Tibial nerve (tissue), 4 donors: Measurements from ENCODE around the gene SMC2. TPM values are rescaled to one million over a fixed set of nuclear protein-coding genes. Genes with fewer than 3 reads are reported as not detected.

Source experiments
- DNase-seq, 2 donors: peaks; one replicate each; pipeline ENCODE4 v3.0.0-alpha.2; 2019; ENCODE audit warnings: low spot score in 2 of 2
- H3K27ac ChIP-seq, 4 donors: fragments of 200-600 bp; sonication (generic) in 3 of 4; one replicate each; pipeline ENCODE4 v1.5.1; 2017 to 2019; ENCODE audit warnings: mild to moderate bottlenecking in 1 of 4
- H3K27me3 ChIP-seq, 2 donors: fragments of 200-600 bp; sonication (generic) in 1 of 2; one replicate each; pipeline versions ENCODE4 v1.5.1 to v1.6.0; 2017 to 2019
- H3K36me3 ChIP-seq, 3 donors: fragments of 200-600 bp; sonication (generic); one replicate each; pipeline ENCODE4 v1.5.1; 2018 to 2019
- H3K4me1 ChIP-seq, 4 donors: fragments of 200-600 bp; sonication (generic) in 3 of 4; one replicate each; pipeline ENCODE4 v1.5.1; 2017 to 2019
- H3K4me3 ChIP-seq, 4 donors: fragments of 200-600 bp; sonication (generic) in 3 of 4; one replicate each; pipeline ENCODE4 v1.5.1; 2017 to 2019; ENCODE audit warnings: mild to moderate bottlenecking in 1 of 4, moderate library complexity in 1 of 4
- H3K9me3 ChIP-seq, 4 donors: fragments of 200-600 bp; sonication (generic) in 3 of 4; one replicate each; pipeline ENCODE4 v1.5.1; 2017 to 2019
- CTCF ChIP-seq, 5 experiments: fragments of 200-600 bp in 3 of 5; fragments of 450-650 bp in 2 of 5; sonication (generic) in 3 of 5; IDR thresholded peaks; one replicate each; pipeline ENCODE4 v1.5.1; 2016 to 2019; ENCODE audit warnings: antibody characterized with exemption in 5 of 5, mild to moderate bottlenecking in 3 of 5, moderate library complexity in 2 of 5
- EP300 ChIP-seq, 2 donors: sonication (generic); formaldehyde crosslinking; IDR thresholded peaks; one replicate each; pipeline ENCODE4 v1.6.1; 2017; ENCODE audit warnings: antibody characterized with exemption in 2 of 2, mild to moderate bottlenecking in 1 of 2
- POLR2A ChIP-seq, 2 donors: fragments of 450-650 bp; IDR thresholded peaks; one replicate each; pipeline ENCODE4 v1.6.1; 2017; ENCODE audit warnings: antibody characterized with exemption in 2 of 2, mild to moderate bottlenecking in 2 of 2, moderate library complexity in 2 of 2
- WGBS, 2 donors: methylation state at CpG; one replicate each; pipeline ENCODE4 v1.1.5; 2018; 5-methylcytosine and 5-hydroxymethylcytosine counted together
- total RNA-seq, 4 donors: library from RNA; depleted of rRNA; stranded (reverse); fragments of >200 nt; gene quantifications; one replicate each; pipeline ENCODE4 v1.1.0, GENCODE V29; 2016

The SMC2 gene
- total RNA-seq, 4 donors from 2014 or later, result 4.7 to 13.5 (median 7.3) TPM

GRCh38 chr9:104073770-104074133, 20.4 kb upstream of the SMC2 start:
- no peak for DNase-seq
- H3K9me3 ChIP-seq, result no peaks in the 10 kb centered on the region
- no peaks in the 10 kb centered on the region for H3K4me1 ChIP-seq
- 88 to 94% methylated on average over 3 of the region's 3 CpGs for WGBS, 2 donors
- H3K4me3 ChIP-seq, result no peak overlapping the region
- H3K27me3 ChIP-seq, result no peaks in the 10 kb centered on the region
- no peak overlapping the region for H3K27ac ChIP-seq
- H3K36me3 ChIP-seq, result no peaks in the 10 kb centered on the region
- TF ChIP-seq CTCF (IDR thresholded peaks at IDR 0.05) (no peak), POLR2A (IDR thresholded peaks at IDR 0.05) (no peak), EP300 (IDR thresholded peaks at IDR 0.05) (no peak)

GRCh38 chr9:104074876-104075275, 19.2 kb upstream of the SMC2 start:
- H3K9me3 ChIP-seq, result no peaks in the 10 kb centered on the region
- H3K4me1 ChIP-seq, result no peaks in the 10 kb centered on the region
- no peak for DNase-seq
- H3K27ac ChIP-seq, result no peak overlapping the region
- 44 to 45% methylated on average over 2 of the region's 2 CpGs for WGBS, 2 donors
- H3K4me3 ChIP-seq, result no peak overlapping the region
- H3K36me3 ChIP-seq, result no peaks in the 10 kb centered on the region
- TF ChIP-seq POLR2A (IDR thresholded peaks at IDR 0.05) (no peak), CTCF (IDR thresholded peaks at IDR 0.05) (no peak), EP300 (IDR thresholded peaks at IDR 0.05) (no peak)
- H3K27me3 ChIP-seq, result no peaks in the 10 kb centered on the region

- H3K36me3 ChIP-seq, result no peaks in the 10 kb centered on the region
- 57 to 80% methylated on average over 2 of the region's 2 CpGs for WGBS, 2 donors
- no peaks in the 10 kb centered on the region for H3K27me3 ChIP-seq
- no peak overlapping the region for H3K4me3 ChIP-seq
- no peaks in the 10 kb centered on the region for H3K4me1 ChIP-seq
- no peak for DNase-seq
- H3K27ac ChIP-seq, result no peak overlapping the region
- peaks cover 0 to 3% (median 0%) of the 10 kb centered on the region in 4 donors for H3K9me3 ChIP-seq
- no peak for TF ChIP-seq CTCF (IDR thresholded peaks at IDR 0.05)
Observed at GRCh38 chr9:104075801-104076753, 18.0 kb upstream of the SMC2 start.

- TF ChIP-seq CTCF (IDR thresholded peaks at IDR 0.05) (no peak), POLR2A (IDR thresholded peaks at IDR 0.05) (no peak), EP300 (IDR thresholded peaks at IDR 0.05) (no peak)
- Histone ChIP-seq H3K36me3 (no peaks in the 10 kb centered on the region), H3K27me3 (no peaks in the 10 kb centered on the region)
Observed at GRCh38 chr9:104078596-104078995, 15.5 kb upstream of the SMC2 start.

GRCh38 chr9:104080983-104081382, 13.1 kb upstream of the SMC2 start:
- Histone ChIP-seq H3K27ac (no peak overlapping the region), H3K36me3 (no peaks in the 10 kb centered on the region), H3K9me3 (peaks cover 0 to 5% (median 0%) of the 10 kb centered on the region in 4 donors), H3K4me3 (no peak overlapping the region), H3K27me3 (no peaks in the 10 kb centered on the region), H3K4me1 (no peaks in the 10 kb centered on the region)
- DNase-seq, result no peak
- TF ChIP-seq POLR2A (IDR thresholded peaks at IDR 0.05) (no peak), EP300 (IDR thresholded peaks at IDR 0.05) (no peak), CTCF (IDR thresholded peaks at IDR 0.05) (no peak)

More at GRCh38 chr9:104078596-104078995, 15.5 kb upstream of the SMC2 start:
- Histone ChIP-seq H3K27ac (no peak overlapping the region), H3K4me3 (no peak overlapping the region), H3K4me1 (no peaks in the 10 kb centered on the region), H3K9me3 (peaks cover 0 to 5% (median 0%) of the 10 kb centered on the region in 4 donors)
- DNase-seq, result no peak
